Neuronal stem cell (in vitro differentiated cells): ENCODE results near the gene SAP25.

Source experiments
- DNase-seq: peaks from one replicate; pipeline ENCODE4 v3.0.0-alpha.2; 2013; ENCODE audit warnings: low spot score
- H2AFZ ChIP-seq: one replicate; pipeline ENCODE4 v1.6.1; 2013; ENCODE audit warnings: mild to moderate bottlenecking, low read length, inconsistent platforms
- H2AK5ac ChIP-seq: 2 replicates; pipeline ENCODE4 v1.6.1; 2013; ENCODE audit warnings: low read depth, mild to moderate bottlenecking, inconsistent platforms, low read length, moderate library complexity, mixed read lengths
- H2BK120ac ChIP-seq: 2 replicates; pipeline ENCODE4 v1.6.1; 2013; ENCODE audit warnings: low read depth, mild to moderate bottlenecking, inconsistent platforms, low read length, moderate library complexity, mixed read lengths
- H2BK12ac ChIP-seq: one replicate; pipeline ENCODE4 v1.6.1; 2013; ENCODE audit warnings: low read length, inconsistent platforms
- H2BK15ac ChIP-seq: 2 replicates; pipeline ENCODE4 v1.6.1; 2013; ENCODE audit warnings: mild to moderate bottlenecking, low read length, inconsistent platforms, mixed read lengths
- H2BK5ac ChIP-seq: one replicate; pipeline ENCODE4 v1.6.1; 2013; ENCODE audit warnings: inconsistent platforms, mild to moderate bottlenecking, low read length, moderate library complexity
- H3K14ac ChIP-seq: one replicate; pipeline ENCODE4 v1.6.1; 2013; ENCODE audit warnings: low read length, inconsistent platforms
- H3K18ac ChIP-seq: 2 replicates; pipeline ENCODE4 v1.6.1; 2013; ENCODE audit warnings: low read length, inconsistent platforms
- H3K23ac ChIP-seq: 2 replicates; pipeline ENCODE4 v1.6.1; 2013; ENCODE audit warnings: low read depth, mild to moderate bottlenecking, mixed read lengths, low read length, inconsistent platforms; ENCODE audit not compliant: poor library complexity
- H3K27ac ChIP-seq: replicated peaks from 3 replicates; pipeline ENCODE4 v1.5.1; 2013; ENCODE audit warnings: low read length, inconsistent platforms
- H3K27me3 ChIP-seq, 3 experiments: 2 replicates each; pipeline ENCODE4 v1.6.1; 2013; ENCODE audit warnings: low read length in 3 of 3, mild to moderate bottlenecking in 2 of 3, inconsistent platforms in 1 of 3, low read depth in 1 of 3, mixed read lengths in 1 of 3, moderate library complexity in 1 of 3; ENCODE audit not compliant: control insufficient read depth in 3 of 3, insufficient read depth in 3 of 3
- H3K36me3 ChIP-seq, 2 donors: replicated peaks in 1 of 2; 2 replicates each; pipeline ENCODE4 v1.6.1; 2013; ENCODE audit warnings: low read length in 2 of 2; ENCODE audit not compliant: control insufficient read depth in 2 of 2, insufficient read depth in 2 of 2
- H3K4ac ChIP-seq: 2 replicates; pipeline ENCODE4 v1.6.1; 2013; ENCODE audit warnings: inconsistent platforms, mild to moderate bottlenecking, low read length, moderate library complexity
- H3K4me1 ChIP-seq, 2 donors: 1 replicate in 1 of 2; 2 replicates in 1 of 2; pipeline ENCODE4 v1.6.1; 2013; ENCODE audit warnings: low read length in 2 of 2, low read depth in 1 of 2; ENCODE audit not compliant: control insufficient read depth in 2 of 2, insufficient read depth in 1 of 2
- H3K4me2 ChIP-seq: one replicate; pipeline ENCODE4 v1.6.1; 2013; ENCODE audit warnings: mild to moderate bottlenecking, low read length, inconsistent platforms; ENCODE audit not compliant: insufficient read depth, poor library complexity, severe bottlenecking
- H3K4me3 ChIP-seq, 2 donors: 2 replicates each; pipeline ENCODE4 v1.5.1; 2013; ENCODE audit warnings: low read length in 2 of 2, mild to moderate bottlenecking in 2 of 2, inconsistent platforms in 1 of 2, moderate library complexity in 1 of 2
- H3K79me1 ChIP-seq: one replicate; pipeline ENCODE4 v1.6.1; 2013; ENCODE audit warnings: low read depth, mild to moderate bottlenecking, inconsistent platforms, low read length, moderate library complexity
- H3K9ac ChIP-seq: one replicate; pipeline ENCODE4 v1.6.1; 2013; ENCODE audit warnings: mild to moderate bottlenecking, low read depth, low read length, inconsistent platforms; ENCODE audit not compliant: poor library complexity
- H3K9me3 ChIP-seq, 2 donors: replicated peaks in 1 of 2; 2 replicates each; pipeline versions ENCODE3 to v1.6.1; 2013; ENCODE audit warnings: low read length in 2 of 2, mild to moderate bottlenecking in 2 of 2, inconsistent platforms in 1 of 2, low read depth in 1 of 2, mixed read lengths in 1 of 2, moderate library complexity in 1 of 2; ENCODE audit not compliant: control insufficient read depth in 2 of 2, insufficient read depth in 1 of 2
- H4K8ac ChIP-seq: one replicate; pipeline ENCODE4 v1.6.1; 2013; ENCODE audit warnings: low read depth, mild to moderate bottlenecking, inconsistent platforms, low read length, moderate library complexity
- H4K91ac ChIP-seq: one replicate; pipeline ENCODE4 v1.6.1; 2013; ENCODE audit warnings: low read length, low read depth, mild to moderate bottlenecking, inconsistent platforms; ENCODE audit not compliant: poor library complexity
- WGBS, 2 donors: extraction: QIAGEN DNeasy Blood & Tissue Kit; methylation state at CpG; one replicate each; pipeline ENCODE4 v1.1.7; 2013; ENCODE audit warnings: missing lambda C conversion rate in 2 of 2, mixed read lengths in 1 of 2; ENCODE audit not compliant: insufficient read length in 2 of 2, insufficient replicate concordance in 1 of 2; ENCODE audit errors: extremely low coverage in 2 of 2; 5-methylcytosine and 5-hydroxymethylcytosine counted together

The SAP25 gene

GRCh38 chr7:100540073-100540723, 33.5 kb downstream of the SAP25 start:
- Histone ChIP-seq H3K4ac (no peak overlapping the region), H3K27ac (no peak overlapping the region), H3K79me1 (no peaks in the 10 kb centered on the region), H4K91ac (no peak overlapping the region), H2BK12ac (no peak overlapping the region), H3K36me3 (no peaks in the 10 kb centered on the region), H3K4me3 (peak overlapping the region in 1 of 2 donors; percentile 80), H3K4me2 (peak overlapping the region; percentile 83), H3K4me1 (peaks cover 4 to 6% of the 10 kb centered on the region in 2 donors), H2BK120ac (no peak overlapping the region), H3K9ac (no peak overlapping the region), H3K9me3 (no peaks in the 10 kb centered on the region), H3K27me3 (peaks cover 0 to 3% (median 0%) of the 10 kb centered on the region in 3 experiments), H3K23ac (no peak overlapping the region), H2AFZ (peak overlapping the region; percentile 98), H3K18ac (no peak overlapping the region), H4K8ac (no peak overlapping the region), H2BK5ac (no peak overlapping the region), H3K14ac (no peak overlapping the region), H2AK5ac (no peak overlapping the region), H2BK15ac (no peak overlapping the region)
- no CpG with 5 or more reads among the region's 6 CpGs for WGBS, 2 donors
- no peak for DNase-seq

GRCh38 chr7:100539436-100540006, 34.2 kb downstream of the SAP25 start:
- H3K27ac ChIP-seq, result no peak overlapping the region
- no peak for DNase-seq
- no CpG with 5 or more reads among the region's 44 CpGs for WGBS, 2 donors

GRCh38 chr7:100538654-100539435, 34.9 kb downstream of the SAP25 start, which contains the start of gene AGFG2:
Gene AGFG2 (plus strand): TSS chr7:100539203. CDS start chr7:100539347, 144 bp downstream.
- H3K23ac ChIP-seq, result peak within 1 kb of the TSS; percentile 98
- peak within 1 kb of the TSS; percentile 49 for H2BK15ac ChIP-seq
- peak within 1 kb of the TSS; percentile 80 to 85 for H3K4me3 ChIP-seq
- no peak within 1 kb of the TSS for H2BK12ac ChIP-seq
- H3K9ac ChIP-seq, result peak within 1 kb of the TSS; percentile 90
- peak; percentile 100 for DNase-seq
- H4K8ac ChIP-seq, result no peak within 1 kb of the TSS
- no peaks in the 10 kb centered on the region for H3K36me3 ChIP-seq
- peak within 1 kb of the TSS; percentile 98 for H2AFZ ChIP-seq
- H3K14ac ChIP-seq, result peak within 1 kb of the TSS; percentile 97
- no peak within 1 kb of the TSS for H2AK5ac ChIP-seq
- H2BK120ac ChIP-seq, result no peak within 1 kb of the TSS
- H3K4me1 ChIP-seq, result peaks cover 3 to 4% of the 10 kb centered on the region in 2 donors
- H3K79me1 ChIP-seq, result no peaks in the 10 kb centered on the region
- H2BK5ac ChIP-seq, result peak within 1 kb of the TSS; percentile 66
- H3K27me3 ChIP-seq, result peaks cover 0 to 3% (median 0%) of the 10 kb centered on the region in 3 experiments
- H3K4me2 ChIP-seq, result peak within 1 kb of the TSS; percentile 89
- H3K27ac ChIP-seq, result no peak within 1 kb of the TSS
- no peaks in the 10 kb centered on the region for H3K9me3 ChIP-seq
- peak within 1 kb of the TSS; percentile 94 for H3K18ac ChIP-seq
- no peak within 1 kb of the TSS for H4K91ac ChIP-seq
- H3K4ac ChIP-seq, result no peak within 1 kb of the TSS
- no CpG with 5 or more reads among the region's 60 CpGs for WGBS, 2 donors

More at GRCh38 chr7:100539436-100540006, 34.2 kb downstream of the SAP25 start:
- H3K36me3 ChIP-seq, result no peaks in the 10 kb centered on the region
- no peak overlapping the region for H4K8ac ChIP-seq
- no peak overlapping the region for H2BK12ac ChIP-seq
- peak overlapping the region; percentile 49 for H2BK15ac ChIP-seq
- H3K4me2 ChIP-seq, result peak overlapping the region; percentile 83
- H3K4me1 ChIP-seq, result peaks cover 3 to 4% of the 10 kb centered on the region in 2 donors
- H3K4ac ChIP-seq, result no peak overlapping the region
- H2BK120ac ChIP-seq, result no peak overlapping the region
- H3K9me3 ChIP-seq, result no peaks in the 10 kb centered on the region
- H3K18ac ChIP-seq, result peak overlapping the region; percentile 94
- peak overlapping the region; percentile 98 for H3K23ac ChIP-seq
- H3K79me1 ChIP-seq, result no peaks in the 10 kb centered on the region
- peak overlapping the region; percentile 97 for H3K14ac ChIP-seq
- peak overlapping the region; percentile 66 for H2BK5ac ChIP-seq
- no peak overlapping the region for H4K91ac ChIP-seq
- H3K9ac ChIP-seq, result peak overlapping the region; percentile 90
- H2AK5ac ChIP-seq, result no peak overlapping the region
- peak overlapping the region; percentile 80 to 85 for H3K4me3 ChIP-seq
- H2AFZ ChIP-seq, result peak overlapping the region; percentile 98
- H3K27me3 ChIP-seq, result peaks cover 0 to 3% (median 0%) of the 10 kb centered on the region in 3 experiments

GRCh38 chr7:100538348-100538653, 35.4 kb downstream of the SAP25 start:
- Histone ChIP-seq H2AK5ac (no peak overlapping the region), H3K9ac (no peak overlapping the region), H4K8ac (no peak overlapping the region), H3K4ac (no peak overlapping the region), H3K14ac (no peak overlapping the region), H3K27me3 (peaks cover 0 to 3% (median 0%) of the 10 kb centered on the region in 3 experiments), H2BK15ac (no peak overlapping the region), H3K79me1 (no peaks in the 10 kb centered on the region), H2BK5ac (no peak overlapping the region), H2BK120ac (no peak overlapping the region), H3K4me1 (peaks cover 3 to 4% of the 10 kb centered on the region in 2 donors), H3K18ac (no peak overlapping the region), H4K91ac (no peak overlapping the region), H2BK12ac (no peak overlapping the region), H3K36me3 (no peaks in the 10 kb centered on the region), H3K9me3 (no peaks in the 10 kb centered on the region), H3K4me2 (peak overlapping the region; percentile 89), H3K27ac (no peak overlapping the region), H3K23ac (no peak overlapping the region), H3K4me3 (peak overlapping the region; percentile 42 to 76), H2AFZ (peak overlapping the region; percentile 79)
- no peak for DNase-seq
- WGBS, 2 donors, result no CpG with 5 or more reads among the region's 8 CpGs
